GM10248 (cell line): ENCODE data around the gene RCOR1.

Experiments used
- CTCF ChIA-PET: fragments of 300-600 bp; sonication (Branson Sonifier 250); formaldehyde crosslinking; extraction: SDS; loops from one replicate; lab custom pipeline; 2021; ENCODE audit warnings: antibody characterized with exemption; lab: Yijun Ruan, JAX
- POLR2A ChIA-PET: fragments of 350-650 bp; sonication (Branson Sonifier 250); formaldehyde crosslinking; extraction: SDS; loops from one replicate; lab custom pipeline; 2020; ENCODE audit warnings: antibody characterized with exemption; lab: Yijun Ruan, JAX
- DNase-seq: peaks from one replicate; pipeline ENCODE4 v3.0.0; 2012; ENCODE audit errors: extremely low spot score
- TF ChIP-seq, protein P1 (sequence below): IDR thresholded peaks from 2 replicates; pipeline ENCODE4 v1.5.1; 2012; ENCODE audit warnings: mild to moderate bottlenecking, low read depth; ENCODE audit errors: extremely low read depth, missing control alignments, control extremely low read depth

The RCOR1 gene

DNA sequence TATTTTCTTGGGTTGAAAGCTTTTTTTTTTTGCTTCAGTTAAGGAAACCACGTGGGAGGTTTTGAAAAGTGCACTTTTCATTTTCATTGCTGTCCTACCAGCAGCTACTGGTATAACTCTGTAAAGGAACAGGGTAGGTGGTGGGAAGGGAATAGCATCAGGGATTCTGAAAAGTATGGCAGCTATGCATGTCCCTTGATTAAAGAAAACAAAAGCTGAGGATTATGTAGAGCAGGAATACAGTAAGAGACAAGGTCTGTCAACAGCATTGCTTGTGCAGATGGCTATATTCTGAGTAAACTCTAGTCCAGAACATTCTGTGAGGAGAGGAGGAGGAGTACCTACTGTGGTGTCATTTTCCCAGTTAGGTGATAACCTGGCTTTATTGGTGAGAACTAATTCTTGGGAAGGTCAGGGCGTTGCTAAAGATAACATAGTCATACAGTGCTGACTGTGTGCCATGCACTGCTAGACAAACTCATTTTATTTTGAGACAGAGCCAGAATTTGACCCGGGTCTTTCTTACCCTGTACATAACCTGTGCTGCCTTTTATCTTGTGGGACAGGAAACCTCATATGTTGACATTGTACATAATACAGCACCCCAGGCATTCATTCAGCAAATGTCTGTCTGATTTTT is 104.5 kb downstream of the RCOR1 start:
- POLR2A ChIA-PET = interaction anchor here (0.7 kb wide), 1 partner anchor 853 kb away, joined by 4 read pairs; no protein-coding TSS in a partner anchor
- no peak for DNase-seq
- CTCF ChIA-PET = interaction anchor here (3.0 to 4.6 kb wide), 7 partner anchors 8 to 408 kb away, joined by 10 to 51 read pairs (median 24); no protein-coding TSS in a partner anchor

DNA sequence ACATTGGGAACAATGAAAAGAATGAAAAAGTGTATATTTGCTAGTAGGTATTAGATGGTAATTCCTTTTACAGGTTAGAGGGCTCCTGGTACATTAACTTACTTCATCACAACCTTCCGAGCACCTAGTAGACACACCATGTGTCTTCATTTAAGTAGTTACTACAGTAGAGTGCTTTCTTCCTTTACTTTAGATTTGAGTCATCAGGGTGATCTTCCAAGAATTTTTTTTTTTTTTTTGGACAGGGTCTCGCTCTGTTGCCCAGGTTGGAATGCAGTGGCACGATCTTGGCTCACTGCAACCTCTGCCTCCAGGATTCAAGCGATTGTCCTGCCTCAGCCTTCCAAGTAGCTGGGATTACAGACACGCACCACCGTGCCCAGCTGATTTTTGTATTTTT is 105.1 kb downstream of the RCOR1 start:
- ChIA-PET CTCF (interaction anchor here (1.1 to 2.1 kb wide), 3 partner anchors 12 to 75 kb away, joined by 4 to 8 read pairs (median 5); no protein-coding TSS in a partner anchor), POLR2A (no interaction called here)
- DNase-seq = no peak
- TF ChIP-seq, protein P1, sequence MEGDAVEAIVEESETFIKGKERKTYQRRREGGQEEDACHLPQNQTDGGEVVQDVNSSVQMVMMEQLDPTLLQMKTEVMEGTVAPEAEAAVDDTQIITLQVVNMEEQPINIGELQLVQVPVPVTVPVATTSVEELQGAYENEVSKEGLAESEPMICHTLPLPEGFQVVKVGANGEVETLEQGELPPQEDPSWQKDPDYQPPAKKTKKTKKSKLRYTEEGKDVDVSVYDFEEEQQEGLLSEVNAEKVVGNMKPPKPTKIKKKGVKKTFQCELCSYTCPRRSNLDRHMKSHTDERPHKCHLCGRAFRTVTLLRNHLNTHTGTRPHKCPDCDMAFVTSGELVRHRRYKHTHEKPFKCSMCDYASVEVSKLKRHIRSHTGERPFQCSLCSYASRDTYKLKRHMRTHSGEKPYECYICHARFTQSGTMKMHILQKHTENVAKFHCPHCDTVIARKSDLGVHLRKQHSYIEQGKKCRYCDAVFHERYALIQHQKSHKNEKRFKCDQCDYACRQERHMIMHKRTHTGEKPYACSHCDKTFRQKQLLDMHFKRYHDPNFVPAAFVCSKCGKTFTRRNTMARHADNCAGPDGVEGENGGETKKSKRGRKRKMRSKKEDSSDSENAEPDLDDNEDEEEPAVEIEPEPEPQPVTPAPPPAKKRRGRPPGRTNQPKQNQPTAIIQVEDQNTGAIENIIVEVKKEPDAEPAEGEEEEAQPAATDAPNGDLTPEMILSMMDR = no peak

More for the DNA sequence above, 104.5 kb downstream of the RCOR1 start:
- TF ChIP-seq, protein P1 = no peak

DNA sequence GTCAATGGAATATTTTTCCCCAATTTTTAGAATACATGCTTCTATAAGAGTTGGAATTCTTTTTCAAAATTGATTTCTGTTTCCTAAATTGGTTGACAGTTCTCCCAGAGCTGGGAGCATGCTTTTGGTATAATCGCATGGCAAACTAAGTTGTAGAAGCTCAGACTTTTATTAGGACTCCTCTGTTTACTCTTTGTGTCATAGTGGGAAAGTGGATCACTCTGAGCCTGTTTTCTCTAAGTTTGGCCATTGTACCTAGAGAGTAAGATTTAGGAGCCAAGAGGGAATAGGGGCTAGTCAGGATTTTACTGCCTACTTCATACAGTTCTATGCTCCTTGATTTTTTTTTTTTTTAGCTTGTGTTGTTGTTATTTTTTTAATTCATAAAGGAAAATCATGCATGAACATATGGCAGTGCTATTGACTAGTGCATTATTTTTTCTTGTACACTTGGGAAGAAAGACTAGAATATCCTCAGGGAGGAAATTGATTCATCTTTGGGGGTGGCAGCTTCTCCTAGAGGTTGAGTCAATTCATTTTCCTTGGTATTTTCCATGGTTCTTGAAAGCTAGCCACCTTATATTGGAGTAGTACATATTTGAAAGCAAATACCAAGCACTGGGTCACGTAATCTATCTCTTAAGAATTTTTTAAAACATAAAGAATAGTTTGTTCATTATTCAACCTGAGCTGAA is 107.1 kb downstream of the RCOR1 start:
- no peak for DNase-seq
- TF ChIP-seq, protein P1 = no peak
- ChIA-PET CTCF (interaction anchor here (0.7 to 2.1 kb wide), 4 partner anchors 10 to 175 kb away, joined by 3 to 8 read pairs (median 5); no protein-coding TSS in a partner anchor), POLR2A (no interaction called here)

DNA sequence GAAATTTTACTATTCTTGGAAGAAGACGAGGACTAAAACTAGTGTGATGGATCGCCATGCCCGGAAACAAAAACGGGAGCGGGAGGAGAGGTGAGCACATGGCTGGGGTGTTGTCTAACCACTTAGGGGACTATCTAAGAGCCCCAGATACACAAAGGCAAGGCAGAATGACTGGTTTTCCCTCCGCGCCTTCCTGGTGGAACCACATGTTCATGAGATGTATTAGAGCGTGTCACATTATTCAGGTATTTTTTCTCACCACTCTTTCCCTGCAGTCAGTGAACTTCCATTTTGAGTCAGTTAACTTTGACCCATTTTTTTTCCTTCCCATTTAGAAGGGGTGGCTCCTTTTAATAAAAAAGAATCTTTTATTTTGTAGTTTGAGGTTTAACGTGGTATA is 116.0 kb downstream of the RCOR1 start:
- POLR2A ChIA-PET = no interaction called here
- TF ChIP-seq, protein P1 = no peak
- DNase-seq = peak; percentile 70
- CTCF ChIA-PET = interaction anchor here (1.0 to 2.2 kb wide), 2 partner anchors 15 to 366 kb away, joined by 3 to 14 read pairs; no protein-coding TSS in a partner anchor

DNA sequence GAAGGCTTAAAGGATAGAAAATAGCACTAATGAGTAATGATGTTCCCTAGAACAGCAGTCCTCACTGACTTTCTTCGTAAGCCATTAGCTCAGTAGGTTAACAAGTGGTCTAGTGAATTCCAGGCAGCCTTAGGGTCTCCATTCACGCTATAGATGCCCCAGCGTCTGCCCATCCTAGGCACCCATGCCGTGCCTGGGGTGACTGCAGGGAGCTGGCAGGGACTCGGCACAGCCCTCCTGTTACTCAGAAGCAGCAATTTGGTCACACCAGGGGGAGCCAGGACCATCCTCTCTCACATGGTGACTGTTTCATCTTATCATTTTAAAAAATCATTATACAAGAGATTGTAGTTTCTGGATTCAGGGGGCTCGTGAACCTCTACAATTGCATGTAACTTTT is 118.8 kb downstream of the RCOR1 start:
- ChIA-PET CTCF (no interaction called here), POLR2A (no interaction called here)
- DNase-seq = no peak
- TF ChIP-seq, protein P1 = no peak

DNA sequence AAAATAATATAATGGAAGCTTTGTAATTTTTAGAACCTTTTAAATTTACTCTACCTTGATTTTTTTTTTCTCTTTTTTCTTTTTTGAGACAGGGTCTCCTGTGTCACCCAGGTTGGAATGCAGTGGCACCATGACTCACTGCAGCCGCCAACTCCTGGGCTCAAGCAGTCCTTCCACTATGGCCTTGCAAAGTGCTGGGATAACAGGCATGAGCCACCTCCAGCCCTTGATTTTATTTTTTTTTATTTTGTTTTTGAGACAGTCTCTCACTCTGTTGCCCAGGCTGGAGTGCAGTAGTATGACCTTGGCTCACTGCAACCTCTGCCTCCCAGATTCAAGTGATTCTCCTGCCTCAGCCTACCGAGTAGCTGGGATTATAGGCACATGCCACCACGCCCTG is 119.5 kb downstream of the RCOR1 start:
- no peak for DNase-seq
- ChIA-PET CTCF (interaction anchor here (0.8 to 1.6 kb wide), 3 partner anchors 10 to 325 kb away, joined by 3 to 6 read pairs (median 3); no protein-coding TSS in a partner anchor), POLR2A (no interaction called here)
- TF ChIP-seq, protein P1 = no peak
